Uterus (tissue), 2 donors: ENCODE measurements around the gene ELOVL5.

Experiments used
- POLR2A ChIP-seq, 2 donors: fragments of 450-650 bp; IDR thresholded peaks; one replicate each; pipeline ENCODE4 v1.6.1; 2016; ENCODE audit warnings: antibody characterized with exemption in 2 of 2, mild to moderate bottlenecking in 1 of 2, moderate library complexity in 1 of 2
- TF ChIP-seq, protein P1 (sequence below), 4 experiments: fragments of 200-600 bp in 2 of 4; fragments of 450-650 bp in 2 of 4; sonication (generic) in 2 of 4; IDR thresholded peaks; one replicate each; pipeline ENCODE4 v1.5.1; 2016 to 2019; ENCODE audit warnings: antibody characterized with exemption in 4 of 4, mild to moderate bottlenecking in 2 of 4, moderate library complexity in 1 of 4

DNA sequence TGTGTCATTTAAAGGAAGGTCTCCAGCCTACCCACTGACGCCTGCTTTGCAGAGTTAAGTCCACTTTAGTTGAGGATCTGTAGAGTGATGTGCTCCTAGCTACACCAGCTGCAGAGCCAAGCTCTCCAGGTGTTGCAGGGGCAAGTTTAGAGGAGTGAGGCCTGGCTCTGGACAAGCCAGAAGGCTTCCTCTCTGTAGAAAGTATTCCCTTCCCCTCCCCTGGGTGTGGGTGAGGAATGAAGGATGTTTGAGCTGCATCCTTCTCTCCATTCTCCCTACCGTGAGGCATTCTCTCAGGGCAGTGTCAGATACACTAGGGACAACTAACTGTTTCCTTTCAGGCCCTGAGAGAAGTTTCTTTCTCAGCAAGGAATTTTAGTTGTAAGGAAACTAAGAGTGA is 66.5 kb downstream of the ELOVL5 start:
- TF ChIP-seq, protein P1, sequence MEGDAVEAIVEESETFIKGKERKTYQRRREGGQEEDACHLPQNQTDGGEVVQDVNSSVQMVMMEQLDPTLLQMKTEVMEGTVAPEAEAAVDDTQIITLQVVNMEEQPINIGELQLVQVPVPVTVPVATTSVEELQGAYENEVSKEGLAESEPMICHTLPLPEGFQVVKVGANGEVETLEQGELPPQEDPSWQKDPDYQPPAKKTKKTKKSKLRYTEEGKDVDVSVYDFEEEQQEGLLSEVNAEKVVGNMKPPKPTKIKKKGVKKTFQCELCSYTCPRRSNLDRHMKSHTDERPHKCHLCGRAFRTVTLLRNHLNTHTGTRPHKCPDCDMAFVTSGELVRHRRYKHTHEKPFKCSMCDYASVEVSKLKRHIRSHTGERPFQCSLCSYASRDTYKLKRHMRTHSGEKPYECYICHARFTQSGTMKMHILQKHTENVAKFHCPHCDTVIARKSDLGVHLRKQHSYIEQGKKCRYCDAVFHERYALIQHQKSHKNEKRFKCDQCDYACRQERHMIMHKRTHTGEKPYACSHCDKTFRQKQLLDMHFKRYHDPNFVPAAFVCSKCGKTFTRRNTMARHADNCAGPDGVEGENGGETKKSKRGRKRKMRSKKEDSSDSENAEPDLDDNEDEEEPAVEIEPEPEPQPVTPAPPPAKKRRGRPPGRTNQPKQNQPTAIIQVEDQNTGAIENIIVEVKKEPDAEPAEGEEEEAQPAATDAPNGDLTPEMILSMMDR (IDR thresholded peaks at IDR 0.05): no peak
- TF ChIP-seq POLR2A (IDR thresholded peaks at IDR 0.05): no peak
